Hair follicular keratinocyte (primary cell): Measurements from ENCODE around the gene IRGQ. TPM values are rescaled to one million over a fixed set of nuclear protein-coding genes. Genes with fewer than 3 reads are reported as not detected.

Experiments used
- total RNA-seq: library from RNA; depleted of rRNA; stranded (reverse); fragments of >200 nt; gene quantifications from 2 replicates; pipeline ENCODE4 v1.2.3, GENCODE V29; 2015

IRGQ gene, protein sequence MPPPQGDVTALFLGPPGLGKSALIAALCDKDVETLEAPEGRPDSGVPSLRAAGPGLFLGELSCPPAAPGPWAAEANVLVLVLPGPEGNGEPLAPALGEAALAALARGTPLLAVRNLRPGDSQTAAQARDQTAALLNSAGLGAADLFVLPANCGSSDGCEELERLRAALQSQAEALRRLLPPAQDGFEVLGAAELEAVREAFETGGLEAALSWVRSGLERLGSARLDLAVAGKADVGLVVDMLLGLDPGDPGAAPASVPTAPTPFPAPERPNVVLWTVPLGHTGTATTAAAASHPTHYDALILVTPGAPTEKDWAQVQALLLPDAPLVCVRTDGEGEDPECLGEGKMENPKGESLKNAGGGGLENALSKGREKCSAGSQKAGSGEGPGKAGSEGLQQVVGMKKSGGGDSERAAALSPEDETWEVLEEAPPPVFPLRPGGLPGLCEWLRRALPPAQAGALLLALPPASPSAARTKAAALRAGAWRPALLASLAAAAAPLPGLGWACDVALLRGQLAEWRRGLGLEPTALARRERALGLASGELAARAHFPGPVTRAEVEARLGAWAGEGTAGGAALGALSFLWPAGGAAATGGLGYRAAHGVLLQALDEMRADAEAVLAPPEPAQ
- 11.9 and 14.7 TPM in 2 replicates for total RNA-seq

DNA sequence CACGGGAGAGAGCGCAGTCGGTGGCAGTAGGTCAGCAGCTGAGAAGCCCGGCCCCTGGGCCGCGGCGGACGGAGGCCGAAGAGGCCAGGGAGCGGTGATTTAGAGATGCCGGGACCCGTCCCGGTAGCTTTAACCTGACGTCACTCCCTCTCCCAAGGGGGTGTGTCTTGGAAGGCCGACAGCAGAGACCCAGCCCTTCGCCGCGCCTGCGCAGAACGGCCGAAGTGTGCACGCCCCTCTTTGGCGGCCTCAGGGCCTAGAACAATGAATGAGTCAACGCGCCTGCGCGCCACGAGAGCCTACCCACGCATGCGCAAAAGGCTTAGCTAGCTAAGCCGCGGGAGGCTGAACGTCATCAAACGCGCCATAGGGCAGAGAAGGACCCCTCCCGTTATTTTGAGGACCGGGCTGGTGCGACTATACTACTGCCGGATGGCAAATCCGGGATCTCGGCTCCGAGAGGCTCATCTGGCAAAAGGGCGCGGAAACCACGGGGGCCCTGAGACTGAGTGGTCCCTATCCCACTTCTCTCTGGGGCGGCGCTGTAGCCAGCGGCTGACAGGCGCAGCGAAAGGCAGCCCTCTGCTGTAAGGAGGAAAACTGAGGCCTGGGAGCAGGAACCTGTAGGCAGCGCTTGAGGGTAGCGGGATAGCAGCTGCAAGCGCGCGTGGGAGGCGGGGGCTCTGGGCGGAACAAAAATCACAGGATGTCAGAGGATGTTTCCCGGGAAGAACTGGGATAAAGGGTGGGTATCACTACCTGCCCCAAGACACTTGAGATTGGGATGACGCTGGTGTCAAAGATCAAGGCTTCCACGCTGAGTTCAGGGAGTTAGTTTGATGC is at the start of gene IRGQ, which contains the start of gene ZNF576:
IRGQ (minus strand) TSS at position 136 of the 843 bp plus-strand sequence. CDS start 796 bp downstream, outside the sequence.
ZNF576 (plus strand) TSS at position 597 of the 843 bp plus-strand sequence. CDS start 514 bp downstream, outside the sequence.

DNA sequence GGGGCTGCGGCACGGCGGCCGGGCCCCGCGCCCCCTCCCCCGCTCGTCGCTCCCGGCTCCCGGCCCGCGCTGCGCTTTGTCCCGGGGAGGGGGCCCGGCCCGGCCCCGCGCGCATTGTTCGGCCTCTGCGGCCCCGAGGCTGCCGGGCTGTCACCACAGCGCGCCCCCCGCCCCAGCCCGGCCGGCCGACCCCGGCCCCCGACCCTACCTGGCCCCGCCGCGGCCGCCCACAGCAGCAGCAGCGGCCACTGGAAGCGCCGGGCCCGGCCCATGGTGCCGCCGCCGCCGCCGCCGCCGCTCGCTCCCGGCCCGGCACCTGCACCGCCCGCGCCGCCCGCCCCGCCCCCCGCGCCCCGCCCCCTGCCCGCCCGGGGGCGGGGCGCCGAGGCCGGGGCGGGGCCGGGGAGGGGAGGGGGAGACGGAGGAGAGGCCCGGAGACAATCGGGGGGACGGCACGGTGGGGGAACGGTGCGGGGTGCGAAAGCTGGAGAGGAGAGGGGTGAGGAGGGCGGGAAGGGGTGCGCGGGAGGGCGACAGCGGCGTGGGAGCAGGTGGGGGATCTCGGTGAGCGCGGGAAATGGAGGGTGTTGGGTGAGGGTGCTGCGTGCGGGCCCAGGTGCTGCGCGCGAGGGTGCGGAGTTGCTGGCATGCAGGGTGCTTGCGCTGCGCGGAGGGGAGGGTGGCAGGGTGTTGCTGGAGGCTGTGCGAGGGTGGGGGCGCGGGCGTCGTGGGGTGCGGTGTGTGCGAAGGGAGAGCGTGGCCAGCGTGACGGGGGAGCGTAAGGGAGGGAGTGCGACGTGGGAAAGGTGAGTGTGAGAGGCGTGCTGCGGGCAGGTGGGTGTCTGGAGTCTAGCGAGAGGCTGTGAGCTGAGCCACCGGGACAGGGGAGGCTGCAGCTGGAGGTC is 43.8 kb upstream of the IRGQ start, which contains the start of gene CADM4:
CADM4 (minus strand) TSS at position 332 of the 905 bp plus-strand sequence; CDS start at position 272, 60 bp downstream.

DNA sequence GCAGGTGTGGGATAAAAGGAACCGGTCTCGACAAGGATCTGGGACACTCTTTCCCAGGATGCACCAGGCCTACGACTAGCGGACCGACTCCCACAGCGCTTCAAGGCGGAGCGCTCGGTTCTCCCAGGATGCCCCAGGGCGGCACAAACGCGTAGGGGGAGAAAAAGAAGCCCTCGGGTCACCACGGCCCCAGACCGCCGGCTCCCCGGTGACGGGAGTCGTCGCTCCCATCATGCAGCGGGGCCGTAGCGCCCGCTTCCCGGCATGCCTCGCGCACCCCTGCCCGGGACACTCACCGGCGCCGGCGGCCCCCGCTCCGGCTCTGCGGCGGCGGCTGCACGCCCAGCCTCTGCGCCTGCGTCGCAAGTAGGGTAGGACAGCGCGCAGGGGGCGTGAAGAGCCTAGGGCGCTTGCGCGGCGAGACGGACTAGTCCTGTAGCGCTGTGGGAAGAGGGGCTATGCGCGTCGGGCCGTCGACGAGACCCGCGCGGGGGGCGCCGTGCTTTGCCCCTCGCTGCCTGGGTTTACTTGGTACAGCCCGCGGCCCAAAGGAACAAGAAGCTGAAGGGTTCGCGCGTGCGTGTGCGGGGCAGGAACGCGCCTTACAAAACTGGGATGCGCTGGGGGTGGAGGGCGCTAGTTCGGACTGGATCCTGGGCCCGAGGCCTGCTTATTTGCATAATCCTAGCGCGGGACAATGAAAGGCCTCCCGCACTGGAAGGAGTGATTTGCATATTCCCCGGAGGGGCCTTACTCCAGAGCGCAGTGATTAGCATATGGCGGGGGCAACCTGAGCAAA is 23.5 kb upstream of the IRGQ start, which contains the start of gene ZNF428:
ZNF428 (minus strand) TSS at position 368 of the 799 bp plus-strand sequence. CDS start 5,325 bp downstream, outside the sequence.

DNA sequence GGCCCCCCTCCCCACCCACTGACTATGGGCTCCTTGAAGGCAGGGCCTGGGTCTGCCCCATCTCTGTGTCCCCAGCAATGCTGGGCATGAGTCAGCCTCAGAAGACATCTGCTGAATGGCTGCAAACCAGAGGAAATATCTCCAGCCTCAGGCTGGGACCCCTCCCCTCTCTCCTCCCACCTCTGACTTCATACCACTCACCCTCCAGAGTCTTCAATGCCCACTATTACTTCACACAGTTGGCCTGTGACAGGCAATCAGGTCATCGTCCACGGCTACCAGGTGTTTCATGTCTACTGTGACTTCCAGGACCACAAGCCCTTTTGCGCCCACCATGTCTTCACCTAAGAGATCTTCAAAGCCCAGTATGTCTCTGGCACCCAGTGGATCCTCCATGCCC is 15.9 kb upstream of the IRGQ start, which contains the start of gene SRRM5:
SRRM5 (plus strand) TSS at position 301 of the 400 bp plus-strand sequence; CDS start at position 335, 34 bp downstream.

DNA sequence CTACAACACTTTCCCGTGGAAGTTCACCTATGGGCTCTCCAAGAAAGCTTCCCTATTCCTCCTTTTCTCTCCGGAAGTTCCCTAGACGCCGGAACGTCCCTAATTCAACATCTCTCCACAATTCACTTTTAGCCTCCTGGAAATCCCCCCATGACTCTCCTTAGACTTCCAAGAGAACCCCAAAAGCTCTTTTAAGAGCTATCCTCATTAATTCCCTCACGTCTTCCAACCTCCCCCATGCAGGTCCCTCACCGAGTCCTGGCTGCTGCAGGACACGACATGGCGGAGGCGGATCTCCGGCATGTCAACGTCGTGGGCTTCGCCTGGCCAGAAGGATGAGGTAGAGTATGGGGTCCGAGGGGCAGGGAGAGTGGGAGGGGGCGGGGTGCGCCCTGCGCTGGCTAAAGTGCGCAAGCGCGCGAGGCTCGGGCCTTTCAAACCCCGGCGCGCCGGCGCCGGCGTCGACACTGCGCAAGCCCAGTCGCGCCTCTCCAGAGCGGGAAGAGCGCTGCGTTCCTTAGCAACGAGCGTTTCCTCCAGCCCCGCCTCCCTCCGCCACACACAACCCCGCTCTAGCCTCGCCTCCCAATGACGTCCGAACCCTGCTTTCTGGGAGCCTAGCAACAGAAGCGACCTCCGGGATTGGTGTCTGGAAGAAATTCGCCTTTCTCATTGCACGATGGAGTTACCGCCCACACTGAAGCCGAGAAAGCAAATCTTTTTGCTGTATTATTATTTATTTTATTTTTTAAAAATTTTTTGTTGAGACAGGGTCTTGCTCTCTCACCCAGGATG is 20.6 kb downstream of the IRGQ start, which contains the start of the genes PINLYP and XRCC1:
PINLYP (plus strand) TSS at position 646 of the 795 bp plus-strand sequence. CDS start 1,391 bp downstream, outside the sequence.
XRCC1 (minus strand) TSS at position 372 of the 795 bp plus-strand sequence; CDS start at position 303, 69 bp downstream.

Other genes with a start within 250 kb of the IRGQ start
- gene CD177, start 242.4 kb downstream of the IRGQ start, total RNA-seq = 0.15 and 0.23 TPM in 2 replicates
- gene TEX101, start 181.2 kb downstream of the IRGQ start, total RNA-seq = not detected in 2 replicates
- 18.9 and 22.7 TPM in 2 replicates for gene LYPD3, start 130.5 kb downstream of the IRGQ start, total RNA-seq
- gene PHLDB3, start 91.4 kb downstream of the IRGQ start, total RNA-seq = 15.8 and 25.2 TPM in 2 replicates
- gene ETHE1, start 68.9 kb downstream of the IRGQ start, total RNA-seq = 155 and 178 TPM in 2 replicates
- 0.08 TPM in 1 of 2 replicates, not detected in the other for gene ZNF575, start 62.9 kb downstream of the IRGQ start, total RNA-seq
- 33.9 and 36.6 TPM in 2 replicates for gene XRCC1, start 20.6 kb downstream of the IRGQ start, total RNA-seq
- gene PINLYP, start 20.3 kb downstream of the IRGQ start, total RNA-seq = 6.6 and 8.0 TPM in 2 replicates
- gene ZNF576, start 461 bp upstream of the IRGQ start, total RNA-seq = 13.0 and 14.0 TPM in 2 replicates
- not detected in 2 replicates for gene SRRM5, start 16.0 kb upstream of the IRGQ start, total RNA-seq
- gene ZNF428, start 23.5 kb upstream of the IRGQ start, total RNA-seq = 21.2 and 23.7 TPM in 2 replicates
- gene CADM4, start 43.7 kb upstream of the IRGQ start, total RNA-seq = 4.5 and 6.8 TPM in 2 replicates
- gene PLAUR, start 74.0 kb upstream of the IRGQ start, total RNA-seq = 54.5 and 110 TPM in 2 replicates
- gene IRGC, start 119.9 kb upstream of the IRGQ start, total RNA-seq = not detected in 2 replicates
- 12.8 and 23.1 TPM in 2 replicates for gene SMG9, start 158.8 kb upstream of the IRGQ start, total RNA-seq
- gene KCNN4, start 184.8 kb upstream of the IRGQ start, total RNA-seq = 9.2 and 19.3 TPM in 2 replicates
- gene LYPD5, start 206.3 kb upstream of the IRGQ start, total RNA-seq = 2.6 and 4.1 TPM in 2 replicates
- 2.6 and 4.8 TPM in 2 replicates for gene ZNF283, start 231.2 kb upstream of the IRGQ start, total RNA-seq